Measurements from ENCODE around the gene GJA3. TPM values are rescaled to one million over a fixed set of nuclear protein-coding genes. Genes with fewer than 3 reads are reported as not detected.

Gene GJA3
- total RNA-seq, 4 donors from 2014 or later: under 0.01 TPM; not detected in 3

DNA sequence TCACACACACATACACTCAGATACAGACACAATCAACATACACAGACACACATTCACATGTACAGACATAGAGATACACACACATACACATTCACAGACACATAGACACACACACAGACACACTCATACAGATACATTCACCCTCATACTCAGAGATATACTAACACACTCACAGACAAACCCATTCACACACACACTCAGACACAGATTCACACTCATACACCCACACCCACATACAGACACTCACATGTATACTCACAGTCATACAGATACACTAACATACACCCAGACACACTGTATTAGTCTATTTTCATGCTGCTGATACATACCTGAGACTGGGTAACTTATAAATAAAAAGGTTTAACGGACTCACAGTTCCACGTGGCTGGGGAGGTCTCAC is 30.8 kb downstream of the GJA3 start:
- TF ChIP-seq POLR2A (IDR thresholded peaks at IDR 0.05) (no peak), EP300 (IDR thresholded peaks at IDR 0.05) (no peak)
- TF ChIP-seq, protein P1, sequence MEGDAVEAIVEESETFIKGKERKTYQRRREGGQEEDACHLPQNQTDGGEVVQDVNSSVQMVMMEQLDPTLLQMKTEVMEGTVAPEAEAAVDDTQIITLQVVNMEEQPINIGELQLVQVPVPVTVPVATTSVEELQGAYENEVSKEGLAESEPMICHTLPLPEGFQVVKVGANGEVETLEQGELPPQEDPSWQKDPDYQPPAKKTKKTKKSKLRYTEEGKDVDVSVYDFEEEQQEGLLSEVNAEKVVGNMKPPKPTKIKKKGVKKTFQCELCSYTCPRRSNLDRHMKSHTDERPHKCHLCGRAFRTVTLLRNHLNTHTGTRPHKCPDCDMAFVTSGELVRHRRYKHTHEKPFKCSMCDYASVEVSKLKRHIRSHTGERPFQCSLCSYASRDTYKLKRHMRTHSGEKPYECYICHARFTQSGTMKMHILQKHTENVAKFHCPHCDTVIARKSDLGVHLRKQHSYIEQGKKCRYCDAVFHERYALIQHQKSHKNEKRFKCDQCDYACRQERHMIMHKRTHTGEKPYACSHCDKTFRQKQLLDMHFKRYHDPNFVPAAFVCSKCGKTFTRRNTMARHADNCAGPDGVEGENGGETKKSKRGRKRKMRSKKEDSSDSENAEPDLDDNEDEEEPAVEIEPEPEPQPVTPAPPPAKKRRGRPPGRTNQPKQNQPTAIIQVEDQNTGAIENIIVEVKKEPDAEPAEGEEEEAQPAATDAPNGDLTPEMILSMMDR (IDR thresholded peaks at IDR 0.05): no peak
- WGBS, 2 donors: 73 to 78% methylated on average over 2 of the region's 2 CpGs
- peaks cover 0 to 26% (median 9%) of the 10 kb centered on the region in 4 donors for H3K4me1 ChIP-seq
- H3K4me3 ChIP-seq: no peak overlapping the region
- H3K9me3 ChIP-seq: no peaks in the 10 kb centered on the region
- H3K36me3 ChIP-seq: no peaks in the 10 kb centered on the region
- no peak for DNase-seq (ENCODE audit: low spot score in 2 of 2)
- H3K27ac ChIP-seq: no peak overlapping the region
- peaks cover 0 to 49% of the 10 kb centered on the region in 2 donors for H3K27me3 ChIP-seq

DNA sequence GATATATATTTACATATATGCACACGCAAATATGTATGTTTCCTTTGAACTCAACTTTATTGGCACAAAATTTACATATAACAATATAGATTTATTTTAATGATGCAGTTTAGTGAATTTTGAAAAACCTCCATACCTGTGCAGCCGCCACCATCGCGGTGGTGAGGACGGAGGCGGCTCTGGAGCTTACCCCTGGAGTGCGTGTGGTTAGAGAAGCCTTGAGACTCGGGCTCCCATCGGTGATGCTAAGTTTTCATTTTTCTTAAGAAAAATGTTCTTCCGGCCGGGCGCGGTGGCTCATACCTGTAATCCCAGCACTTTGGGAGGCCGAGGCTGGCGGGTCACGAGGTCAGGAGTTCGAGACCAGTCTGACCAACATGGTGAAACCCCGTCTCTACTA is 31.8 kb downstream of the GJA3 start:
- Histone ChIP-seq H3K4me3 (no peak overlapping the region), H3K9me3 (no peaks in the 10 kb centered on the region), H3K27me3 (peaks cover 0 to 40% of the 10 kb centered on the region in 2 donors), H3K27ac (no peak overlapping the region), H3K36me3 (no peaks in the 10 kb centered on the region), H3K4me1 (peaks cover 0 to 27% (median 9%) of the 10 kb centered on the region in 4 donors)
- TF ChIP-seq POLR2A (IDR thresholded peaks at IDR 0.05) (no peak), EP300 (IDR thresholded peaks at IDR 0.05) (no peak)
- TF ChIP-seq, protein P1 (IDR thresholded peaks at IDR 0.05): no peak
- no peak for DNase-seq (ENCODE audit: low spot score in 2 of 2)
- WGBS, 2 donors: 82 to 83% methylated on average over 18 of the region's 18 CpGs

- TF ChIP-seq EP300 (IDR thresholded peaks at IDR 0.05) (no peak), POLR2A (IDR thresholded peaks at IDR 0.05) (no peak)
- TF ChIP-seq, protein P1 (IDR thresholded peaks at IDR 0.05): peak in 2 of 5 experiments; percentile 4 to 15
- H3K4me1 ChIP-seq: peaks cover 0 to 27% (median 9%) of the 10 kb centered on the region in 4 donors
- peak overlapping the region in 3 of 4 donors; percentile 81 to 92 (median 83) for H3K27ac ChIP-seq
- WGBS, 2 donors: 8 to 17% methylated on average over 16 to 22 of the region's 28 CpGs
- no peak for DNase-seq (ENCODE audit: low spot score in 2 of 2)
- no peaks in the 10 kb centered on the region for H3K36me3 ChIP-seq
- H3K27me3 ChIP-seq: peaks cover 0 to 34% of the 10 kb centered on the region in 2 donors
- H3K9me3 ChIP-seq: no peaks in the 10 kb centered on the region
- H3K4me3 ChIP-seq: peak overlapping the region; percentile 42 to 69 (median 64)
Observed at GRCh38 chr13:20128459-20128931, 32.4 kb downstream of the GJA3 start.

DNA sequence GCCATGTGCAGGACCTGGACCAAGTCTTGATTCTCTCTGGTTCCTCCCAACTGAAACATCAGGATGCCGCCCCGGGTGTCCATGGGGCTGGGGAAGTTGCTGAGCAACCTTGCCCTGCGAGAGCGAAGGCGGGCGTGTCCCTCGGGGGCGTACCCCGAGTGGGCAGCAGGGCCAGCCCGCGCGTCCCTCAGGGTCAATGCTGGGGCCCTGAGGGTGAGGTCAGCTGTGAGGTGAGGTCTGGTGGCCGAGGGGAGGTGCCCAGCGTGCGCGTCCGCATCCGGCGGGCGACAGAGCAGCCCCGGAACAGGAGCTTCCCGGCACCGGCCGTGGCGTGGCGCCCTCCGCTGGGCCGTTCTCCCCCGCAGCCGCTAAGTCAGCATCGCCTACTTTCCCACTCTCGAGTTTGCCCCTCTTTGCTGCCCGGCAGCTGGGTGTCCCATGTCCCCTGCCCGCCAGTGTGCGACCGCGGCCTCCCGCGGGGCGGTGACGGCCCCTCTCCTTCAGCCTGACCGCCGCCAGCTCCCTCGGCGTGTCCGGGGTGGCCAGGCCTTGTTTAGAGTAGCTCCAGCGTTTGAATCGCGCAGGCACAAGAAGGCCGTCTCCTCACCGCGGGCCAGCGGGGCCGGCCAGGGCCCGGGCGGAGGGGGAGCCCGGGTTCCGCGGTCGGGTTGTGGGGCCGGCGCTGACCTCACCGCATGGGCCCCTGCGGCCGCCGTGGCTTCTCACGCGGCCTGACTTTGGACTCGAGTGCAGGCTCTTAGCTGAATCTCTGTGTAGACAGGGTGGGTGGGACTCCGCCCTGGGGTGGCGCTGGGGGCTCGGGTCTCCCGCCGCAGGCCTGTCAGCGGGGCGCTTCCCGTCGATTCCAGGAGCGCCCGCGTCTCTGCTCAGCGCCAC is 33.0 kb downstream of the GJA3 start:
- peak in 1 of 2 donors; percentile 26 for DNase-seq (ENCODE audit: low spot score in 2 of 2)
- Histone ChIP-seq H3K27me3 (peaks cover 0 to 27% of the 10 kb centered on the region in 2 donors), H3K27ac (peak overlapping the region in 3 of 4 donors; percentile 81 to 92 (median 83)), H3K36me3 (no peaks in the 10 kb centered on the region), H3K4me1 (peaks cover 0 to 27% (median 9%) of the 10 kb centered on the region in 4 donors), H3K9me3 (no peaks in the 10 kb centered on the region), H3K4me3 (peak overlapping the region; percentile 42 to 69 (median 64))
- TF ChIP-seq, protein P1 (IDR thresholded peaks at IDR 0.05): peak; percentile 25 to 64 (median 52)
- peak in 1 of 2 donors; percentile 49 for TF ChIP-seq EP300 (IDR thresholded peaks at IDR 0.05)
- TF ChIP-seq POLR2A (IDR thresholded peaks at IDR 0.05): no peak
- WGBS, 2 donors: 0% methylated on average over 10 to 55 of the region's 82 CpGs

DNA sequence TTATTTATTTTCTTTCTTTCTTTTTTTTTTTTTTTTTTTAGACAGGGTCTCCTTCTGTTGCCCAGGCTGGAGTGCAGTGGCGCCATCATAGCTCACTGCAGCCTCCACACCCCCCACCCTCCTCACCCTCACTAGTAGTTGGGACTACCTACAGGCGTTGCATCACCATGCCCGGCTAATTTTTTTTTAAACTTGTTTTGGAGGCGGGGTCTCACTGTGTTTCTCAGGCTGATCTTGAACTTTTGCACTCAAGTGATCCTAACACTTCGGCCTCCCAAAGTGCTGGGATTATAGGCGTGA is 33.6 kb downstream of the GJA3 start:
- DNase-seq (ENCODE audit: low spot score in 2 of 2): no peak
- Histone ChIP-seq H3K36me3 (no peaks in the 10 kb centered on the region), H3K4me3 (peak overlapping the region; percentile 42 to 69 (median 64)), H3K27ac (peak overlapping the region in 3 of 4 donors; percentile 81 to 92 (median 83)), H3K9me3 (no peaks in the 10 kb centered on the region), H3K4me1 (peaks cover 0 to 27% (median 9%) of the 10 kb centered on the region in 4 donors), H3K27me3 (peaks cover 0 to 26% of the 10 kb centered on the region in 2 donors)
- whole genome bisulfite sequencing, 2 donors: 29 to 37% methylated on average over 6 of the region's 6 CpGs
- TF ChIP-seq POLR2A (IDR thresholded peaks at IDR 0.05): no peak
- TF ChIP-seq, protein P1 (IDR thresholded peaks at IDR 0.05): no peak
- TF ChIP-seq EP300 (IDR thresholded peaks at IDR 0.05): no peak

Data from tibial nerve (tissue), 4 donors.